ENCODE measurements around the gene CSNK1E.
A peak's percentile ranks its signal among the peaks of the same experiment; 100 is the strongest.
"Not testable (repeated sequence)": the region's sequence is repeated elsewhere in the genome, so short reads cannot be mapped to it uniquely, and the experiment has no call there.

The CSNK1E gene

GRCh38 chr22:38317122-38317994 lies at the start of gene CSNK1E:
Gene CSNK1E (minus strand): TSS chr22:38317433. CDS start chr22:38314157, 3,276 bp downstream.
- no peak for DNase-seq

GRCh38 chr22:38365829-38366228 lies 48.6 kb upstream of the CSNK1E start:
- DNase-seq = not testable (repeated sequence)

- not testable (repeated sequence) for DNase-seq
These were observed 47.9 kb upstream of the CSNK1E start for GRCh38 chr22:38365174-38365573.

- not testable (repeated sequence) for DNase-seq
These were observed 43.3 kb upstream of the CSNK1E start for GRCh38 chr22:38360560-38360959.

- not testable (repeated sequence) for DNase-seq
These were observed 42.6 kb upstream of the CSNK1E start for GRCh38 chr22:38359817-38360216.

GRCh38 chr22:38357971-38358370 lies 40.7 kb upstream of the CSNK1E start:
- not testable (repeated sequence) for DNase-seq

- no peak for DNase-seq
These were observed 38.0 kb upstream of the CSNK1E start for GRCh38 chr22:38355275-38355674.

- DNase-seq = no peak
These were observed 36.5 kb upstream of the CSNK1E start for GRCh38 chr22:38353701-38354100.

- peak in 1 of 2 experiments; percentile 4 for DNase-seq
These were observed 36.0 kb upstream of the CSNK1E start for GRCh38 chr22:38353142-38353629.

GRCh38 chr22:38352436-38352835 lies 35.2 kb upstream of the CSNK1E start:
- no peak for DNase-seq

- DNase-seq = no peak
These were observed 33.5 kb upstream of the CSNK1E start for GRCh38 chr22:38350444-38351359.

GRCh38 chr22:38348751-38349496 lies 31.7 kb upstream of the CSNK1E start:
- no peak for DNase-seq

GRCh38 chr22:38347944-38348750 lies 30.9 kb upstream of the CSNK1E start:
- DNase-seq = no peak

- DNase-seq = no peak
These were observed 30.1 kb upstream of the CSNK1E start for GRCh38 chr22:38347181-38347943.

GRCh38 chr22:38346506-38346905 lies 29.3 kb upstream of the CSNK1E start:
- no peak for DNase-seq

- DNase-seq = no peak
These were observed 28.5 kb upstream of the CSNK1E start for GRCh38 chr22:38345782-38346181.

- DNase-seq = not testable (repeated sequence)
These were observed 22.7 kb upstream of the CSNK1E start for GRCh38 chr22:38339893-38340292.

GRCh38 chr22:38338772-38339379 lies 21.6 kb upstream of the CSNK1E start:
- no peak for DNase-seq

GRCh38 chr22:38336699-38337098 lies 19.5 kb upstream of the CSNK1E start:
- DNase-seq = no peak

- DNase-seq = no peak
These were observed 17.8 kb upstream of the CSNK1E start for GRCh38 chr22:38335077-38335476.
